Erythroblast (primary cell): Measurements from ENCODE around the gene BMP8A.

ENCODE experiments used
- GATA1 ChIP-seq: IDR thresholded peaks from 2 replicates; pipeline ENCODE4 v1.6.1; 2011; ENCODE audit warnings: low read depth, mild to moderate bottlenecking, control low read depth, low read length, moderate library complexity
- POLR2A ChIP-seq: IDR thresholded peaks from 2 replicates; pipeline ENCODE4 v1.6.1; 2011; ENCODE audit warnings: mild to moderate bottlenecking, low read length

DNA sequence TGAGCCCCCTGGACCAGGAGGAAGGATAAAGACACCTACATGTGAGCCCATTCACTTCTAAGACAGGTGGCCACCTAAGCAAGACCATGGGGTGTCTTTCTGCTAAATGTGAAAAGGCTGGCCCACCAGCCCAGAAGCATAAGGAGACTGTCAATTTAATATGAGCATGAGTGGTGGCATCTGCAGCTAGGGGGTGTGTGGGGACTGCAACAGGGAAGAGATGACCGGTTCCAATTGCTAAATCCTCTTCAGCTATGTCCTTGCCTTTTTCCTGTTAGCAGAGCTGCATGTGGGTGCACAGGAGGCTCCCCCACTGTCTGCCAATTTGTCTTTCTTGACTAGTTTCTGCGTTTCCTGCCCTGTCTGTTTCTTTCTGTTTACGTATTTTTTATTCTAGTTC is 22.3 kb upstream of the BMP8A start:
- TF ChIP-seq POLR2A (no peak), GATA1 (no peak)
